ENCODE data around the gene EIF4B. TPM values are rescaled to one million over a fixed set of nuclear protein-coding genes. Genes with fewer than 3 reads are reported as not detected.

EIF4B gene
- total and polyA plus RNA-seq, 2 of the 13 experiments (the other 11 are each of a cell fraction or from before 2014, with no cell fraction given): 416 to 548 TPM

DNA sequence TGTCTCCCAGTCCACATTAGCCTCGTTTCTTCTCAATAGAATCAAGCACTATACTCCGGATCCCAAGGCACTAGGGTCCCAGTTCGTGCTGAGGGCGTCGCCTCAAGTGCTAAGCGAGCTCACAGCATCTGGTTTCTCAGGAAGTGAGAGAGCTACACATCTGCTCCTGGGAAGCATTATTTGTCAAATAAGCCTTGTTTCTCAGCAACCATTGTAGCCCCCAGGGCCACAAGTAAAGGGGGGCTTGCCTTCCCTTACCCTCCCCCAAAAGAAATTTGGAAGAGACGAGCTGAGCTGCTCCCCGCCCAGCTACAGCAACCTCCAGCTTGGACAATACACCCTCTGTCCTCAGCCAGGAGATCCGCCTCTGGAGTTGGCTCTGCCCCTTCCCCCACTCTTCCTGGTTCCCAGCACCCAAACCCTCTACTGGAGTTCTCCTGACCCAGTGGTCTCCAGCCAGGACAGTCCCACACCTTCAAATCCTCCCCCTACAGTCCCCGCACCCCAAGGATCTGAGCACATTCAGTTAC lies 37.9 kb downstream of the EIF4B start (continued):
- TF ChIP-seq ZBTB10 (CRISPR knock-in tag; IDR thresholded peaks at IDR 0.05; ENCODE audit: borderline replicate concordance) (no peak), HOMEZ (CRISPR knock-in tag; IDR thresholded peaks at IDR 0.05; ENCODE audit: low read depth) (no peak), ZBTB38 (CRISPR knock-in tag; IDR thresholded peaks at IDR 0.05) (no peak), KLF6 (CRISPR knock-in tag; IDR thresholded peaks at IDR 0.05) (no peak), MEIS2 (CRISPR knock-in tag; IDR thresholded peaks at IDR 0.05) (no peak), PRDM4 (CRISPR knock-in tag; IDR thresholded peaks at IDR 0.05; ENCODE audit: borderline replicate concordance) (no peak), PLRG1 (conservative IDR thresholded peaks at IDR 0.05) (no peak), MTA3 (CRISPR knock-in tag; IDR thresholded peaks at IDR 0.05) (no peak), RFX5 (IDR thresholded peaks at IDR 0.05; ENCODE audit: low read depth, low read length) (no peak), CCDC6 (CRISPR knock-in tag; IDR thresholded peaks at IDR 0.05) (0 out of 2 replicates have a peak, but pooled peaks have one; percentile 30)
- TF ChIP-seq, protein P1, sequence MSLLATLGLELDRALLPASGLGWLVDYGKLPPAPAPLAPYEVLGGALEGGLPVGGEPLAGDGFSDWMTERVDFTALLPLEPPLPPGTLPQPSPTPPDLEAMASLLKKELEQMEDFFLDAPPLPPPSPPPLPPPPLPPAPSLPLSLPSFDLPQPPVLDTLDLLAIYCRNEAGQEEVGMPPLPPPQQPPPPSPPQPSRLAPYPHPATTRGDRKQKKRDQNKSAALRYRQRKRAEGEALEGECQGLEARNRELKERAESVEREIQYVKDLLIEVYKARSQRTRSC (CRISPR knock-in tag; IDR thresholded peaks at IDR 0.05; ENCODE audit: low read depth): no peak
- TF ChIP-seq, protein P2, sequence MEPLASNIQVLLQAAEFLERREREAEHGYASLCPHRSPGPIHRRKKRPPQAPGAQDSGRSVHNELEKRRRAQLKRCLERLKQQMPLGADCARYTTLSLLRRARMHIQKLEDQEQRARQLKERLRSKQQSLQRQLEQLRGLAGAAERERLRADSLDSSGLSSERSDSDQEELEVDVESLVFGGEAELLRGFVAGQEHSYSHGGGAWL (CRISPR knock-in tag; IDR thresholded peaks at IDR 0.05): no peak
- TF ChIP-seq, protein P3, sequence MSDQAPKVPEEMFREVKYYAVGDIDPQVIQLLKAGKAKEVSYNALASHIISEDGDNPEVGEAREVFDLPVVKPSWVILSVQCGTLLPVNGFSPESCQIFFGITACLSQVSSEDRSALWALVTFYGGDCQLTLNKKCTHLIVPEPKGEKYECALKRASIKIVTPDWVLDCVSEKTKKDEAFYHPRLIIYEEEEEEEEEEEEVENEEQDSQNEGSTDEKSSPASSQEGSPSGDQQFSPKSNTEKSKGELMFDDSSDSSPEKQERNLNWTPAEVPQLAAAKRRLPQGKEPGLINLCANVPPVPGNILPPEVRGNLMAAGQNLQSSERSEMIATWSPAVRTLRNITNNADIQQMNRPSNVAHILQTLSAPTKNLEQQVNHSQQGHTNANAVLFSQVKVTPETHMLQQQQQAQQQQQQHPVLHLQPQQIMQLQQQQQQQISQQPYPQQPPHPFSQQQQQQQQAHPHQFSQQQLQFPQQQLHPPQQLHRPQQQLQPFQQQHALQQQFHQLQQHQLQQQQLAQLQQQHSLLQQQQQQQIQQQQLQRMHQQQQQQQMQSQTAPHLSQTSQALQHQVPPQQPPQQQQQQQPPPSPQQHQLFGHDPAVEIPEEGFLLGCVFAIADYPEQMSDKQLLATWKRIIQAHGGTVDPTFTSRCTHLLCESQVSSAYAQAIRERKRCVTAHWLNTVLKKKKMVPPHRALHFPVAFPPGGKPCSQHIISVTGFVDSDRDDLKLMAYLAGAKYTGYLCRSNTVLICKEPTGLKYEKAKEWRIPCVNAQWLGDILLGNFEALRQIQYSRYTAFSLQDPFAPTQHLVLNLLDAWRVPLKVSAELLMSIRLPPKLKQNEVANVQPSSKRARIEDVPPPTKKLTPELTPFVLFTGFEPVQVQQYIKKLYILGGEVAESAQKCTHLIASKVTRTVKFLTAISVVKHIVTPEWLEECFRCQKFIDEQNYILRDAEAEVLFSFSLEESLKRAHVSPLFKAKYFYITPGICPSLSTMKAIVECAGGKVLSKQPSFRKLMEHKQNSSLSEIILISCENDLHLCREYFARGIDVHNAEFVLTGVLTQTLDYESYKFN (CRISPR knock-in tag; conservative IDR thresholded peaks at IDR 0.05): 0 out of 2 replicates have a peak, but pooled peaks have one; percentile 22
- TF ChIP-seq, protein P4, sequence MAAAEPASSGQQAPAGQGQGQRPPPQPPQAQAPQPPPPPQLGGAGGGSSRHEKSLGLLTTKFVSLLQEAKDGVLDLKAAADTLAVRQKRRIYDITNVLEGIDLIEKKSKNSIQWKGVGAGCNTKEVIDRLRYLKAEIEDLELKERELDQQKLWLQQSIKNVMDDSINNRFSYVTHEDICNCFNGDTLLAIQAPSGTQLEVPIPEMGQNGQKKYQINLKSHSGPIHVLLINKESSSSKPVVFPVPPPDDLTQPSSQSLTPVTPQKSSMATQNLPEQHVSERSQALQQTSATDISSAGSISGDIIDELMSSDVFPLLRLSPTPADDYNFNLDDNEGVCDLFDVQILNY (CRISPR knock-in tag; conservative IDR thresholded peaks at IDR 0.05): no peak
